Heart left ventricle (tissue), 16 donors: ENCODE results near the gene IGF2BP3. TPM values are rescaled to one million over a fixed set of nuclear protein-coding genes. Genes with fewer than 3 reads are reported as not detected.

Source experiments
- ATAC-seq, 4 donors: fragments of 200-7000 bp; cut with Tn5 transposase; one replicate each; pipeline ENCODE4 v1.9.1; 2020 to 2022; ENCODE audit warnings: moderate library complexity in 4 of 4, mild to moderate bottlenecking in 3 of 4, moderate number of reproducible peaks in 1 of 4
- DNase-seq, 5 donors: peaks; one replicate each; pipeline ENCODE4 v3.0.0-alpha.2; 2020
- H3K27ac ChIP-seq, 12 donors: fragments of 200-600 bp; sonication (generic) in 4 of 12; one replicate each; pipeline versions ENCODE4 v1.5.0 to v1.8.0; 2016 to 2022; ENCODE audit warnings: mild to moderate bottlenecking in 2 of 12
- H3K27me3 ChIP-seq, 9 donors: fragments of 200-600 bp; sonication (generic) in 2 of 9; one replicate each; pipeline versions ENCODE4 v1.5.1 to v1.8.0; 2016 to 2022; ENCODE audit warnings: mild to moderate bottlenecking in 3 of 9
- H3K36me3 ChIP-seq, 9 donors: fragments of 200-600 bp; sonication (generic) in 2 of 9; one replicate each; pipeline versions ENCODE4 v1.5.0 to v1.8.0; 2018 to 2022; ENCODE audit warnings: mild to moderate bottlenecking in 2 of 9
- H3K4me1 ChIP-seq, 12 donors: fragments of 200-600 bp; sonication (generic) in 4 of 12; one replicate each; pipeline versions ENCODE4 v1.5.0 to v1.8.0; 2016 to 2022; ENCODE audit warnings: mild to moderate bottlenecking in 3 of 12
- H3K4me3 ChIP-seq, 12 donors: fragments of 200-600 bp; sonication (generic) in 4 of 12; one replicate each; pipeline versions ENCODE4 v1.5.0 to v1.8.0; 2017 to 2022; ENCODE audit warnings: mild to moderate bottlenecking in 9 of 12, moderate library complexity in 4 of 12
- H3K9me3 ChIP-seq, 12 donors: fragments of 200-600 bp; sonication (generic) in 4 of 12; one replicate each; pipeline versions ENCODE4 v1.5.0 to v1.8.0; 2016 to 2022; ENCODE audit warnings: mild to moderate bottlenecking in 1 of 12
- CTCF ChIP-seq, 12 donors: fragments of 200-600 bp; sonication (generic) in 4 of 12; IDR thresholded peaks; one replicate each; pipeline versions ENCODE4 v1.5.0 to v1.8.0; 2018 to 2022; ENCODE audit warnings: antibody characterized with exemption in 12 of 12, mild to moderate bottlenecking in 5 of 12
- POLR2A ChIP-seq, 2 donors: fragments of 450-650 bp; IDR thresholded peaks; one replicate each; pipeline ENCODE4 v1.6.1; 2017; ENCODE audit warnings: antibody characterized with exemption in 2 of 2, mild to moderate bottlenecking in 2 of 2, moderate library complexity in 2 of 2
- WGBS, 4 donors: extraction: QIAGEN DNeasy Blood & Tissue Kit in 2 of 4; methylation state at CpG; one replicate each; pipeline versions ENCODE4 v1.1.5 to v1.1.7; 2013 to 2018; 5-methylcytosine and 5-hydroxymethylcytosine counted together
- intact Hi-C, 10 donors: fragments of 100-400 bp; cut with DNase I; formaldehyde crosslinking; loops; one replicate each; pipeline versions ENCODE4 v1.11.1 to v1.14.2; 2022
- polyA plus RNA-seq, 2 donors: library from polyadenylated mRNA; stranded (reverse); fragments of 200-250 nt; gene quantifications; one replicate each; pipeline ENCODE4 v1.2.3, GENCODE V29; 2013
- total RNA-seq, 9 donors: library from RNA; depleted of rRNA in 2 of 9; stranded (reverse); fragments of >200 nt in 2 of 9; fragmentation: NEBNext Ultra II Directional in 3 of 9; extraction: Animal tissue kit (Norgen Biotek cat#: 25700) in 3 of 9; gene quantifications; one replicate each; pipeline versions ENCODE4 v1.1.0 to v1.2.4, GENCODE V29; 2016 to 2023
- donor health status: ischemic (EF 13 %, LVEDD 7.1; RV severe dilation, severe dysfunction).
- donor health status: healthy with polysubstance abuse.
- donor health status: DM: no; HTN: yes; CAD: no.
- donor health status: DM: no; HTN: no; CAD: no.
- donor health status: ischemic (EF 25% LVEDD 6.9; RV normal size, moderate dysfunction).
- donor health status: ischemic (EF 25% LVEDD 5.7; RV mildly dilated, moderate dysfunction).
- donor health status: healthy.
- donor health status: DM: yes; HTN: yes; CAD: no.
- donor health status: ischemic (EF 35%, LVEDD 5.7; RV mildly dilated, moderate dysfunction).
- donor health status: nonischemic (EF 11% LVEDD 7.7; RV severe dilation, severe dysfunction).
- donor health status: DM: yes; HTN: yes; CAD: no.
- donor health status: PGD.
- donor health status: ischemic (EF 29% LVEDD 5.4; RV normal size, mild dysfunction).
- donor health status: nonischemic (EF 23%, LVEDD 6.1; RV moderate dilation, normal function).

The IGF2BP3 gene
- total and polyA plus RNA-seq, 11 donors = 0.27 to 2.2 (median 0.50) TPM; not detected in 5

GRCh38 chr7:23472556-23472955, 2.3 kb upstream of the IGF2BP3 start:
- ATAC-seq (no peak), DNase-seq (no peak)
- TF ChIP-seq CTCF (IDR thresholded peaks at IDR 0.05) (no peak), POLR2A (IDR thresholded peaks at IDR 0.05) (no peak)
- intact Hi-C loops = loop anchor here in 1 of 10 donors (10.0 kb wide), 1 partner anchor 288 kb away; the partner anchor contains the start of gene NUP42
- peaks cover 5 to 59% (median 37%) of the 10 kb centered on the region in 12 donors for H3K4me1 ChIP-seq
- no peaks in the 10 kb centered on the region for H3K36me3 ChIP-seq
- H3K4me3 ChIP-seq = no peak overlapping the region
- H3K27ac ChIP-seq = no peak overlapping the region
- peaks cover 89 to 100% (median 100%) of the 10 kb centered on the region in 9 donors for H3K27me3 ChIP-seq
- no peaks in the 10 kb centered on the region for H3K9me3 ChIP-seq

GRCh38 chr7:23472046-23472445, 1.8 kb upstream of the IGF2BP3 start:
- H3K4me3 ChIP-seq = no peak overlapping the region
- WGBS, 4 donors = 84 to 91% (median 87%) methylated on average over 6 of the region's 6 CpGs
- H3K36me3 ChIP-seq = no peaks in the 10 kb centered on the region
- ATAC-seq = no peak
- peaks cover 89 to 100% (median 100%) of the 10 kb centered on the region in 9 donors for H3K27me3 ChIP-seq
- no peaks in the 10 kb centered on the region for H3K9me3 ChIP-seq
- TF ChIP-seq POLR2A (IDR thresholded peaks at IDR 0.05) (no peak), CTCF (IDR thresholded peaks at IDR 0.05) (no peak)
- no peak for DNase-seq
- intact Hi-C loops = loop anchor here in 1 of 10 donors (10.0 kb wide), 1 partner anchor 287 kb away; the partner anchor contains the start of gene NUP42
- H3K27ac ChIP-seq = no peak overlapping the region
- peaks cover 5 to 62% (median 38%) of the 10 kb centered on the region in 12 donors for H3K4me1 ChIP-seq

GRCh38 chr7:23471106-23471859, 992 bp upstream of the IGF2BP3 start:
- Histone ChIP-seq H3K4me3 (peak overlapping the region in 6 of 12 donors; percentile 13 to 50 (median 20)), H3K27ac (no peak overlapping the region), H3K9me3 (no peaks in the 10 kb centered on the region), H3K27me3 (peaks cover 85 to 100% (median 99%) of the 10 kb centered on the region in 9 donors), H3K4me1 (peaks cover 5 to 62% (median 38%) of the 10 kb centered on the region in 12 donors), H3K36me3 (no peaks in the 10 kb centered on the region)
- intact Hi-C loops = loop anchor here in 1 of 10 donors (10.0 kb wide), 1 partner anchor 286 kb away; the partner anchor contains the start of gene NUP42
- no peak for ATAC-seq
- DNase-seq = no peak
- TF ChIP-seq CTCF (IDR thresholded peaks at IDR 0.05) = no peak
- no peak for TF ChIP-seq POLR2A (IDR thresholded peaks at IDR 0.05)
- 9 to 17% (median 12%) methylated on average over 30 to 44 of the region's 44 CpGs for WGBS, 4 donors

GRCh38 chr7:23469961-23470250, 385 bp downstream of the IGF2BP3 start:
- ATAC-seq (no peak), DNase-seq (no peak)
- Histone ChIP-seq H3K27ac (no peak overlapping the region), H3K9me3 (no peaks in the 10 kb centered on the region), H3K36me3 (no peaks in the 10 kb centered on the region), H3K4me1 (peaks cover 5 to 60% (median 38%) of the 10 kb centered on the region in 12 donors), H3K27me3 (peaks cover 81 to 100% (median 99%) of the 10 kb centered on the region in 9 donors), H3K4me3 (peak overlapping the region in 9 of 12 donors; percentile 3 to 50 (median 32))
- intact Hi-C loops = loop anchor here in 1 of 10 donors (10.0 kb wide), 1 partner anchor 285 kb away; the partner anchor contains the start of gene NUP42
- TF ChIP-seq CTCF (IDR thresholded peaks at IDR 0.05) (no peak), POLR2A (IDR thresholded peaks at IDR 0.05) (no peak)
- 3 to 5% (median 4%) methylated on average over 17 to 18 of the region's 18 CpGs for WGBS, 4 donors
